Measurements from ENCODE around the gene ACKR2.

DNA sequence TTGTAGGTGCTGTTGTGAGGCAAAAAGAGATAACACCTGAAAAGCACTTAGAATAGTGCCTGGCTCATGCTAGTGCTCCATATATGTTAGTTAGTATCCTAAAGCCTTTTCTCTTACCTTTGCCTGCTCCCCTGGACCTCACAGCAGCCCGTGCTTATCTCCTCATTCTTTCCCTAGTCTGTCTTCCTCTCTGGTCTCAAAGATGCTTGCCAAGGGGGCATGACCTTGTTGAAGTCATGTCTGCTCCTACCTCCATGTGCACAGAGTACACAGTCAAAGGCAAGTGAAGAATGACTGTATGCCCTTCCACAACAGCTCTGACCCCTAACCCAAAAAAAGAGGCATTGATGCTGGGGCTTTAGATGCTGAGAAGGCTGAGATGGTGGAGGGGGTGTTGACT, 67.2 kb downstream of the ACKR2 start:
- TF ChIP-seq, protein P1, sequence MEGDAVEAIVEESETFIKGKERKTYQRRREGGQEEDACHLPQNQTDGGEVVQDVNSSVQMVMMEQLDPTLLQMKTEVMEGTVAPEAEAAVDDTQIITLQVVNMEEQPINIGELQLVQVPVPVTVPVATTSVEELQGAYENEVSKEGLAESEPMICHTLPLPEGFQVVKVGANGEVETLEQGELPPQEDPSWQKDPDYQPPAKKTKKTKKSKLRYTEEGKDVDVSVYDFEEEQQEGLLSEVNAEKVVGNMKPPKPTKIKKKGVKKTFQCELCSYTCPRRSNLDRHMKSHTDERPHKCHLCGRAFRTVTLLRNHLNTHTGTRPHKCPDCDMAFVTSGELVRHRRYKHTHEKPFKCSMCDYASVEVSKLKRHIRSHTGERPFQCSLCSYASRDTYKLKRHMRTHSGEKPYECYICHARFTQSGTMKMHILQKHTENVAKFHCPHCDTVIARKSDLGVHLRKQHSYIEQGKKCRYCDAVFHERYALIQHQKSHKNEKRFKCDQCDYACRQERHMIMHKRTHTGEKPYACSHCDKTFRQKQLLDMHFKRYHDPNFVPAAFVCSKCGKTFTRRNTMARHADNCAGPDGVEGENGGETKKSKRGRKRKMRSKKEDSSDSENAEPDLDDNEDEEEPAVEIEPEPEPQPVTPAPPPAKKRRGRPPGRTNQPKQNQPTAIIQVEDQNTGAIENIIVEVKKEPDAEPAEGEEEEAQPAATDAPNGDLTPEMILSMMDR (IDR thresholded peaks at IDR 0.05), result no peak
- TF ChIP-seq POLR2A (IDR thresholded peaks at IDR 0.05), result no peak
